ENCODE data around the gene TULP4.
"Not testable (repeated sequence)": the region's sequence is repeated elsewhere in the genome, so short reads cannot be mapped to it uniquely, and the experiment has no call there.

Gene TULP4

DNA sequence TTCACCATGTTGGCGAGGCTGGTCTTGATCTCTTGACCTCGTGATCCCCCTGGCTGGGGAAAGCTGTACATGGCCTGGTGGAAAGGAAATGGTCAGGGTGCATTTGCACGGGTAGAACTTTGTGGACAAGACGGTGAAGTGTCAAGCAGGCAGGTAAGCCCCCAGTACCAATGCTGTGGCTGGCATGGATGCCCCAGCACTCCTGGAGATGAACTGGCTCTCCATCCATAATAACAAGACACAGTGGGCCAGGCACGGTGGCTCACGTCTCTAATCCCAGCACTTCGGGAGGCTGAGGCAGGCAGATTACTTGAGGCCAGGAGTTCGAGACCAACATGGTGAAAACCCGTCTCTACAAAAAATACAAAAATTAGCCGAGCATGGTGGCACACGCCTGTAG lies 210.4 kb downstream of the TULP4 start:
- TF ChIP-seq, protein P1, sequence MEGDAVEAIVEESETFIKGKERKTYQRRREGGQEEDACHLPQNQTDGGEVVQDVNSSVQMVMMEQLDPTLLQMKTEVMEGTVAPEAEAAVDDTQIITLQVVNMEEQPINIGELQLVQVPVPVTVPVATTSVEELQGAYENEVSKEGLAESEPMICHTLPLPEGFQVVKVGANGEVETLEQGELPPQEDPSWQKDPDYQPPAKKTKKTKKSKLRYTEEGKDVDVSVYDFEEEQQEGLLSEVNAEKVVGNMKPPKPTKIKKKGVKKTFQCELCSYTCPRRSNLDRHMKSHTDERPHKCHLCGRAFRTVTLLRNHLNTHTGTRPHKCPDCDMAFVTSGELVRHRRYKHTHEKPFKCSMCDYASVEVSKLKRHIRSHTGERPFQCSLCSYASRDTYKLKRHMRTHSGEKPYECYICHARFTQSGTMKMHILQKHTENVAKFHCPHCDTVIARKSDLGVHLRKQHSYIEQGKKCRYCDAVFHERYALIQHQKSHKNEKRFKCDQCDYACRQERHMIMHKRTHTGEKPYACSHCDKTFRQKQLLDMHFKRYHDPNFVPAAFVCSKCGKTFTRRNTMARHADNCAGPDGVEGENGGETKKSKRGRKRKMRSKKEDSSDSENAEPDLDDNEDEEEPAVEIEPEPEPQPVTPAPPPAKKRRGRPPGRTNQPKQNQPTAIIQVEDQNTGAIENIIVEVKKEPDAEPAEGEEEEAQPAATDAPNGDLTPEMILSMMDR (IDR thresholded peaks at IDR 0.05; ENCODE audit: low read depth, low read length, missing control alignments): no peak
- DNase-seq (ENCODE audit: low read depth): no peak
- H3K4me3 ChIP-seq (ENCODE audit: low read depth, low read length): no peak overlapping the region

GRCh38 chr6:158524311-158524710 lies 212.0 kb downstream of the TULP4 start:
- no peak overlapping the region for H3K4me3 ChIP-seq (ENCODE audit: low read depth, low read length)
- DNase-seq (ENCODE audit: low read depth): no peak
- TF ChIP-seq, protein P1 (IDR thresholded peaks at IDR 0.05; ENCODE audit: low read depth, low read length, missing control alignments): no peak

DNA sequence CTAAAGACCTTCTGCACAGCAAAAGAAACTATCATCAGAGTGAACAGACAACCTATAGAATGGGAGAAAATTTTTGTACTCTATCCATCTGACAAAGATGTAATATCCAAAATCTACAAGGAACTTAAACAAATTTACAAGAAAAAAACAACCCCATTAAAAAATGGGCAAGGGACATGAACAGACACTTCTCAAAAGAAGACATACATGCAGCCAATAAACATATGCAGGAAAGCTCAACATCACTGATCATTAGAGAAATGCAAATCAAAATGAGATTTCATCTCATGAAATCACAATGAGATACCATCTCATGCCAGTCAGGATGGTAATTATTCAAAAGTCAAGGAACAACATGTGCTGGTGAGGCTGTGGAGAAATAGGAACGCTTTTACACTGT lies 215.6 kb downstream of the TULP4 start:
- H3K4me3 ChIP-seq (ENCODE audit: low read depth, low read length); DNase-seq (ENCODE audit: low read depth): not testable (repeated sequence)

DNA sequence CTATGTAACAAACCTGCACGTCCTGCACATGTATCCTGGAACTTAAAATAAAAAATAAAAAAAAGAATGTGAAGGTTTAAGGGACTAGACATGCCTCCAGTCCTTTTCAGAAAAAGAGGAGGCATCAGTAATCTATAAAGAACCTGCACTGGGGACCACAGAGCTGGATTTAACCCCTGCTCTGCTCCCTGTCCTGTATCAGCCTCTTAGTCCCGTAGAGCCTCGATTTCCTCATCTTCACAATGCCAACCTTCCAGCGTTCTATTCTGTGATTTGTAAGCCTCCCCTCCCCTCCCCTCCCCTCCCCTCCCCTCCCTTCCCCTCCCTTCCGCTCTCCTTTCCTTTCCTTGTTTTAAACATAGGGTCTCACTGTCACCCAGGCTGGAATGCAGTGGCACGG lies 216.6 kb downstream of the TULP4 start:
- no peak overlapping the region for H3K4me3 ChIP-seq (ENCODE audit: low read depth, low read length)
- no peak for DNase-seq (ENCODE audit: low read depth)
- TF ChIP-seq, protein P1 (IDR thresholded peaks at IDR 0.05; ENCODE audit: low read depth, low read length, missing control alignments): no peak

GRCh38 chr6:158529629-158530028 lies 217.4 kb downstream of the TULP4 start:
- no peak for DNase-seq (ENCODE audit: low read depth)
- H3K4me3 ChIP-seq (ENCODE audit: low read depth, low read length): no peak overlapping the region
- TF ChIP-seq, protein P1 (IDR thresholded peaks at IDR 0.05; ENCODE audit: low read depth, low read length, missing control alignments): no peak

GRCh38 chr6:158531566-158531965 lies 219.3 kb downstream of the TULP4 start:
- no peak for DNase-seq (ENCODE audit: low read depth)
- no peak overlapping the region for H3K4me3 ChIP-seq (ENCODE audit: low read depth, low read length)
- TF ChIP-seq, protein P1 (IDR thresholded peaks at IDR 0.05; ENCODE audit: low read depth, low read length, missing control alignments): no peak

GRCh38 chr6:158531970-158532369 lies 219.7 kb downstream of the TULP4 start:
- no peak for DNase-seq (ENCODE audit: low read depth)
- no peak overlapping the region for H3K4me3 ChIP-seq (ENCODE audit: low read depth, low read length)
- TF ChIP-seq, protein P1 (IDR thresholded peaks at IDR 0.05; ENCODE audit: low read depth, low read length, missing control alignments): no peak
